ENCODE results near the gene CPSF3.

The CPSF3 gene

DNA sequence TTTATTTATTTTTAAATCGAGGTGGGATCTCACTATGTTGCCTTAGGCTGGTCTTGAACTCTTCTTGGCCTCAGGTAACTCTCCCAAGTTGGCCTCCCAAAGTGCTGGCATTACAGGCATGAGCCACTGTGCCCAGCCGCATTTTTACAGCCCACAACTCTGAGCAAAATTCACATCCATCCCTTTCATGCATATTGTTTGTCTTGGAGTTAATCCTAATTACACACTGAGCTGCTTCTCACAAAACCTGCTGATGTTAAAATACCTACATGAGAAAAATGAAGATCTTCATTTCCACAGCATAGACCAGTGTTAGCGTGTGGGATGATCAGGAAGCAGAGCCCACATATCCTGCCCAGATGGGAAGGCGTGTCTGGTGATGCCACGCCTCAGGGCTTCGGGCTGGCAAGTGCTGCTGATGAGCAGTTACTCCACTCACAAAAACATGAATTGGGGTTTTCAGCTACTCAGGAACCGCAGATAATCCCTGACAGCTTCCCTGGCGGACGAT, 14.8 kb upstream of the CPSF3 start:
- TF ChIP-seq, protein P1, sequence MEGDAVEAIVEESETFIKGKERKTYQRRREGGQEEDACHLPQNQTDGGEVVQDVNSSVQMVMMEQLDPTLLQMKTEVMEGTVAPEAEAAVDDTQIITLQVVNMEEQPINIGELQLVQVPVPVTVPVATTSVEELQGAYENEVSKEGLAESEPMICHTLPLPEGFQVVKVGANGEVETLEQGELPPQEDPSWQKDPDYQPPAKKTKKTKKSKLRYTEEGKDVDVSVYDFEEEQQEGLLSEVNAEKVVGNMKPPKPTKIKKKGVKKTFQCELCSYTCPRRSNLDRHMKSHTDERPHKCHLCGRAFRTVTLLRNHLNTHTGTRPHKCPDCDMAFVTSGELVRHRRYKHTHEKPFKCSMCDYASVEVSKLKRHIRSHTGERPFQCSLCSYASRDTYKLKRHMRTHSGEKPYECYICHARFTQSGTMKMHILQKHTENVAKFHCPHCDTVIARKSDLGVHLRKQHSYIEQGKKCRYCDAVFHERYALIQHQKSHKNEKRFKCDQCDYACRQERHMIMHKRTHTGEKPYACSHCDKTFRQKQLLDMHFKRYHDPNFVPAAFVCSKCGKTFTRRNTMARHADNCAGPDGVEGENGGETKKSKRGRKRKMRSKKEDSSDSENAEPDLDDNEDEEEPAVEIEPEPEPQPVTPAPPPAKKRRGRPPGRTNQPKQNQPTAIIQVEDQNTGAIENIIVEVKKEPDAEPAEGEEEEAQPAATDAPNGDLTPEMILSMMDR (IDR thresholded peaks at IDR 0.05; ENCODE audit: borderline replicate concordance, control extremely low read depth, extremely low read depth, insufficient read depth, missing control alignments), result no peak
- no peak for DNase-seq (ENCODE audit: low spot score)

DNA sequence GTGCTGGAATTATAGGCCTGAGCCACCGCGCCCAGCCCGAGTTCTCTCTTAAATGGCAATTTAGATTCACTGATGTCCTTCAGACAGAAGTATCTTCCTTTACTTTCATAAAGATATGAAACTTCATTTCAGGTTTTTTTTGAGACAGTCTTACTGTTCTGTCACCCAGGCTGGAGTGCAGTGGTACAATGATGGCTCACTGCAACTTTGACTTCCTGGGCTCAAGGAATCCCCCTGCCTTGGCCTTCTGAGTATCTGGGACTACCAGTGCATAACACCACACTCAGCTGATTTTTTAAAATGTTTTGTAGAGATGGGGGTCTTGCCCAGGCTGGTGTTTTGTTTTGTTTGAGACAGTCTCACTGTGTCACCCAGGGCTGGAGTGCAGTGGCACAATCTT, 13.3 kb upstream of the CPSF3 start:
- TF ChIP-seq, protein P1 (IDR thresholded peaks at IDR 0.05; ENCODE audit: borderline replicate concordance, control extremely low read depth, extremely low read depth, insufficient read depth, missing control alignments), result no peak
- in situ Hi-C loops (cut with MboI; ENCODE audit: low sequenced_read_pairs, unreplicated experiment), result no loop called here

More for the DNA sequence above, 14.8 kb upstream of the CPSF3 start:
- in situ Hi-C loops (cut with MboI; ENCODE audit: low sequenced_read_pairs, unreplicated experiment), result no loop called here

DNA sequence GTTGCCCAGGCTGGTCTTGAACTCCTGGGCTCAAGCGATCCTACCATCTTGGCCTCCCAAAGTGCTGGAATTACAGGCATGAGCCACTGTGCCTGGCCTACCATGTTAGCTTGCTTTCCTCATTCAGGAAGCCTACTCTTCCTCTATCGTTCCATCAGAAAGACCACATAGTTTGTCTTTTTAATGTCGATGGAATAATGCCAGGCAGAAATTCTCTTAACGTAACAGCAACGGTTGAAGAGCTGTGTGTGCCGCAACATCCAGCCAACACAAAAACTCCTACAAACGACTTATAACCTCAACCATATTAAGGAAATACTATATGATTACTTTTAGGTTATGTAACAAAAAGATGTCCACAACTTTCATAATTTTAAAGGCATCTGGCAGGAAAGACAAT, 10.7 kb upstream of the CPSF3 start:
- TF ChIP-seq, protein P1 (IDR thresholded peaks at IDR 0.05; ENCODE audit: borderline replicate concordance, control extremely low read depth, extremely low read depth, insufficient read depth, missing control alignments), result no peak
- in situ Hi-C loops (cut with MboI; ENCODE audit: low sequenced_read_pairs, unreplicated experiment), result no loop called here
- no peak for DNase-seq (ENCODE audit: low spot score)

More for the DNA sequence above, 13.3 kb upstream of the CPSF3 start:
- DNase-seq (ENCODE audit: low spot score), result no peak

DNA sequence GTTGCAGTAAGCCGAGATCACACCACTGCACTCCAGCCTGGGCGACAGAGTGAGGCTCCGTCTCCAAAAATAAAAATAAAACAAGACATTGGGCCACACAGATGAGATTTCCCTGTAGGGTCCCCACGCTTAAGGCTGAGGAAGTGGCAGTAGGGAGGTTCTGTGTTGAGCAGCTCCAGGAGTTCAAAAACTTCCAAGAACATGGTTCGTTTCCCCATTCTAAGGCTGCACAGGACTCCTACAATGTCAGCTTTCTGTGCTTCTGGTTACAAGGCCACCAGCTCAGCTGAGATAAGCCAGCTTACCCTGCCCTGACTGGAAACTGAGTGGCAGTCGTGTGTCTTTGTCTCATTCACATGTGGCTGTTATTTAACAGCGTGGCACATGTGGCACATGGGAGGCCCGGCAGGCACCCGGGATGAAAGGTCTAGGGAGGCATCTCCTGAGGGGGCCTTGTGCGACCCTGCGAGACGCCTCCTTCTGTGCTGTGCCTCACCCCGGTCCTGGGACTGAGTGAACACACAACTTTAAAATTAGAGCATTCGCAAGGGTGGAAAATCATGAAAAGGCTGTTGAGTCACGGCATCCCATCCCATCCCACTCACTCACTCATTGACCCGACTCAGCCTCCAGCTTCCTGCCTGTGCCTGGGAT, 7.8 kb upstream of the CPSF3 start:
- TF ChIP-seq, protein P1 (IDR thresholded peaks at IDR 0.05; ENCODE audit: borderline replicate concordance, control extremely low read depth, extremely low read depth, insufficient read depth, missing control alignments), result no peak
- in situ Hi-C loops (cut with MboI; ENCODE audit: low sequenced_read_pairs, unreplicated experiment), result no loop called here
- DNase-seq (ENCODE audit: low spot score), result no peak

DNA sequence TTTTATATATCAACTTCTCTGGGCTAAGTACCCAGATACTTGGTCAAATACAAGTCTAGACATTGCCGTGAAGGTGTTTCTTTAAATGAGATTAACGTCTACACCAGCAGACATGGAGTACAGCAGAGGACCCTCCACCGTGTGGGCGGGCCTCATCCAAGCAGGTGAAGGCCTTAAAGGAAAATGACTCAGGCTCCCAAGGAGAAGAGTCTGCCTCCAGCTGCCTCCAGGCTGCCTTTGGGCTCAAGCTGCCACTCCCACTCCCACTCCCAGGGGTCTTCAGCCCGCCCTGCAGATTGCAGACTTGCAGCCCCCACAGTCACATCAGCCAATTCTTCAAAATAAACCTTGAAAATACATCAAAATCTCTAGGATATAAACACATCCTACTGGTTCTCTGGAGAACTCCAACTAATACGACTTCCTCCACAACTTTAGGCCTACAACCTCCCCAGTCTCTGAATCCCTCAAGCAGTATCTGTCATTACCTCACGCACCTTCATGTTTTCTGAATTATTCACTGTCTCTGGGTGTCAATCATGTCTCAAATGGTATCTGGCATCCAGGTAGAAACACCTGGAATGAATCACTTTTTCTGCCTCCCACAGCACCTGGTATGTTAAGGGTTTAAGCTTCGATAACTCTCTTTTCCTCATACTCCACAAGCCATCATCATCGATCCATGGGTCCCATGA, 7.0 kb upstream of the CPSF3 start:
- no peak for DNase-seq (ENCODE audit: low spot score)
- in situ Hi-C loops (cut with MboI; ENCODE audit: low sequenced_read_pairs, unreplicated experiment), result no loop called here
- TF ChIP-seq, protein P1 (IDR thresholded peaks at IDR 0.05; ENCODE audit: borderline replicate concordance, control extremely low read depth, extremely low read depth, insufficient read depth, missing control alignments), result no peak

DNA sequence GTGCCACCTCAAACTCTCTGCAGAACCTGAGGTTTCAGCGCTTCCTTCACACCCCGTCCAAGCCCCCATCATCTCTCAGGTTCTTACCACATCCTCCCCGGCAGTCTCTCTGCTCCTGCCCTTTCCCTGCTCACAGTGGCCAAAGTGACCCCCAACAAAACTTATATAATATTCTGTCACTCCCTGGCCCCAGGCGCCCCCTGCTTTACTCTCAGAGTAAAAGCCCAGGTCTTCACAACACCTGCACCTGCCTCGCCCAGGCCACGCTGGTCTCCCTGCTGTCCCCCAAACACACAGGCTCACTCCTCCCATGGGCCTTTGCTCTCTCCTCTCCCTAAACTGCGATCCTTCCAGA, 6.5 kb upstream of the CPSF3 start:
- TF ChIP-seq, protein P1 (IDR thresholded peaks at IDR 0.05; ENCODE audit: borderline replicate concordance, control extremely low read depth, extremely low read depth, insufficient read depth, missing control alignments), result no peak
- DNase-seq (ENCODE audit: low spot score), result no peak
- in situ Hi-C loops (cut with MboI; ENCODE audit: low sequenced_read_pairs, unreplicated experiment), result no loop called here

Measured in GM13976 (cell line).